Measurements from ENCODE around the gene IRF2.
"Not testable (repeated sequence)": the region's sequence is repeated elsewhere in the genome, so short reads cannot be mapped to it uniquely, and the experiment has no call there.

Gene IRF2

GRCh38 chr4:184385705-184386141 is 88.6 kb downstream of the IRF2 start:
- no peak for DNase-seq

- DNase-seq = no peak
Measured at GRCh38 chr4:184384810-184385557, 89.4 kb downstream of the IRF2 start.

GRCh38 chr4:184384056-184384809 is 90.1 kb downstream of the IRF2 start:
- no peak for DNase-seq

GRCh38 chr4:184383497-184384055 is 90.8 kb downstream of the IRF2 start:
- DNase-seq = no peak

- DNase-seq = no peak
Measured at GRCh38 chr4:184382189-184382846, 92.0 kb downstream of the IRF2 start.

- DNase-seq = no peak
Measured at GRCh38 chr4:184380707-184381106, 93.6 kb downstream of the IRF2 start.

- not testable (repeated sequence) for DNase-seq
Measured at GRCh38 chr4:184380214-184380613, 94.1 kb downstream of the IRF2 start.

- no peak for DNase-seq
Measured at GRCh38 chr4:184376923-184377322, 97.4 kb downstream of the IRF2 start.

- no peak for DNase-seq
Measured at GRCh38 chr4:184376126-184376838, 98.1 kb downstream of the IRF2 start.

- not testable (repeated sequence) for DNase-seq
Measured at GRCh38 chr4:184375623-184376022, 98.7 kb downstream of the IRF2 start.

GRCh38 chr4:184375027-184375426 is 99.3 kb downstream of the IRF2 start:
- no peak for DNase-seq

- DNase-seq = no peak
Measured at GRCh38 chr4:184373886-184374405, 100.4 kb downstream of the IRF2 start.

GRCh38 chr4:184371390-184371787 is 103.0 kb downstream of the IRF2 start:
- no peak for DNase-seq

- DNase-seq = no peak
Measured at GRCh38 chr4:184370711-184371389, 103.5 kb downstream of the IRF2 start.

GRCh38 chr4:184369871-184370270 is 104.5 kb downstream of the IRF2 start:
- DNase-seq = no peak

- no peak for DNase-seq
Measured at GRCh38 chr4:184368731-184369130, 105.6 kb downstream of the IRF2 start.

GRCh38 chr4:184368290-184368689 is 106.1 kb downstream of the IRF2 start:
- no peak for DNase-seq

GRCh38 chr4:184364100-184364921 is 110.0 kb downstream of the IRF2 start:
- no peak for DNase-seq

GRCh38 chr4:184363258-184363657 is 111.1 kb downstream of the IRF2 start:
- DNase-seq = no peak

- DNase-seq = no peak
Measured at GRCh38 chr4:184362396-184362795, 112.0 kb downstream of the IRF2 start.

- no peak for DNase-seq
Measured at GRCh38 chr4:184361443-184361842, 112.9 kb downstream of the IRF2 start.
